Cortex of kidney (tissue), 1 donor: ENCODE data around the gene TAMALIN.

Experiments used
- DNase-seq: peaks from one replicate; lab custom pipeline; 2025; lab: John Stamatoyannopoulos, UW

Gene TAMALIN

GRCh38 chr12:51984657-51985056, 22.1 kb upstream of the TAMALIN start:
- no peak for DNase-seq

GRCh38 chr12:51985154-51985835, 21.5 kb upstream of the TAMALIN start:
- no peak for DNase-seq

- DNase-seq, result no peak
Measured at GRCh38 chr12:51986834-51987233, 19.9 kb upstream of the TAMALIN start.

- DNase-seq, result no peak
Measured at GRCh38 chr12:51992246-51992645, 14.5 kb upstream of the TAMALIN start.

- no peak for DNase-seq
Measured at GRCh38 chr12:51994539-51994820, 12.3 kb upstream of the TAMALIN start.

GRCh38 chr12:51994959-51995358, 11.8 kb upstream of the TAMALIN start:
- DNase-seq, result no peak

GRCh38 chr12:51997136-51997535, 9.6 kb upstream of the TAMALIN start:
- DNase-seq, result no peak

GRCh38 chr12:52003016-52003550, 3.7 kb upstream of the TAMALIN start:
- DNase-seq, result no peak

- no peak for DNase-seq
Measured at GRCh38 chr12:52003591-52003990, 3.2 kb upstream of the TAMALIN start.

- no peak for DNase-seq
Measured at GRCh38 chr12:52004042-52004648, 2.6 kb upstream of the TAMALIN start.

- DNase-seq, result no peak
Measured at GRCh38 chr12:52005218-52005902, 1.4 kb upstream of the TAMALIN start.

- DNase-seq, result no peak
Measured at GRCh38 chr12:52005903-52006703, 643 bp upstream of the TAMALIN start.

- no peak for DNase-seq
Measured at GRCh38 chr12:52007158-52007921, 594 bp downstream of the TAMALIN start.

- no peak for DNase-seq
Measured at GRCh38 chr12:52007982-52008510, 1.3 kb downstream of the TAMALIN start.

GRCh38 chr12:52009081-52009751, 2.5 kb downstream of the TAMALIN start:
- DNase-seq, result no peak

- DNase-seq, result no peak
Measured at GRCh38 chr12:52010152-52010622, 3.4 kb downstream of the TAMALIN start.

- DNase-seq, result no peak
Measured at GRCh38 chr12:52010692-52011601, 4.2 kb downstream of the TAMALIN start.

GRCh38 chr12:52011602-52012214, 5.0 kb downstream of the TAMALIN start:
- DNase-seq, result no peak

- no peak for DNase-seq
Measured at GRCh38 chr12:52013626-52014310, 7.0 kb downstream of the TAMALIN start.
